ENCODE data around the gene ZBTB48.

- no peak for TF ChIP-seq CTCF (IDR thresholded peaks at IDR 0.05)
- TF ChIP-seq EZH2phosphoT487 (IDR thresholded peaks at IDR 0.05; ENCODE audit: borderline replicate concordance, low read depth): no peak
- no peak for TF ChIP-seq FOXM1 (IDR thresholded peaks at IDR 0.05; ENCODE audit: low read depth)
- TF ChIP-seq TAF1 (IDR thresholded peaks at IDR 0.05; ENCODE audit: borderline replicate concordance, low read depth, low read length): no peak
- no peak for TF ChIP-seq GATA2 (CRISPR knock-in tag; IDR thresholded peaks at IDR 0.05)
- TF ChIP-seq PBX3 (IDR thresholded peaks at IDR 0.05): no peak
- TF ChIP-seq NFIC (IDR thresholded peaks at IDR 0.05; ENCODE audit: borderline replicate concordance): no peak
Measured at GRCh38 chr1:6603238-6603914, 23.6 kb downstream of the ZBTB48 start.

All from SK-N-SH (cell line).